Measurements from ENCODE around the gene SOX18.
"Not testable (repeated sequence)": the region's sequence is repeated elsewhere in the genome, so short reads cannot be mapped to it uniquely, and the experiment has no call there.

The SOX18 gene

GRCh38 chr20:64049060-64049877 is at the start of gene SOX18:
Gene SOX18 (minus strand): TSS chr20:64049639. CDS start chr20:64049516, 123 bp downstream.
- H3K27ac ChIP-seq, result no peak within 1 kb of the TSS
- DNase-seq (ENCODE audit: low read depth, low spot score), result no peak

DNA sequence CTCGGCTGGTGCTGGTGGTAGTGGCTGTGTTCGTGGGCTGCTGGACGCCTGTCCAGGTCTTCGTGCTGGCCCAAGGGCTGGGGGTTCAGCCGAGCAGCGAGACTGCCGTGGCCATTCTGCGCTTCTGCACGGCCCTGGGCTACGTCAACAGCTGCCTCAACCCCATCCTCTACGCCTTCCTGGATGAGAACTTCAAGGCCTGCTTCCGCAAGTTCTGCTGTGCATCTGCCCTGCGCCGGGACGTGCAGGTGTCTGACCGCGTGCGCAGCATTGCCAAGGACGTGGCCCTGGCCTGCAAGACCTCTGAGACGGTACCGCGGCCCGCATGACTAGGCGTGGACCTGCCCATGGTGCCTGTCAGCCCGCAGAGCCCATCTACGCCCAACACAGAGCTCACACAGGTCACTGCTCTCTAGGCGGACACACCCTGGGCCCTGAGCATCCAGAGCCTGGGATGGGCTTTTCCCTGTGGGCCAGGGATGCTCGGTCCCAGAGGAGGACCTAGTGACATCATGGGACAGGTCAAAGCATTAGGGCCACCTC is 49.1 kb upstream of the SOX18 start:
- no peak overlapping the region for H3K27ac ChIP-seq
- DNase-seq (ENCODE audit: low read depth, low spot score), result no peak

GRCh38 chr20:64096535-64096934 is 47.1 kb upstream of the SOX18 start:
- DNase-seq (ENCODE audit: low read depth, low spot score), result no peak
- no peak overlapping the region for H3K27ac ChIP-seq

DNA sequence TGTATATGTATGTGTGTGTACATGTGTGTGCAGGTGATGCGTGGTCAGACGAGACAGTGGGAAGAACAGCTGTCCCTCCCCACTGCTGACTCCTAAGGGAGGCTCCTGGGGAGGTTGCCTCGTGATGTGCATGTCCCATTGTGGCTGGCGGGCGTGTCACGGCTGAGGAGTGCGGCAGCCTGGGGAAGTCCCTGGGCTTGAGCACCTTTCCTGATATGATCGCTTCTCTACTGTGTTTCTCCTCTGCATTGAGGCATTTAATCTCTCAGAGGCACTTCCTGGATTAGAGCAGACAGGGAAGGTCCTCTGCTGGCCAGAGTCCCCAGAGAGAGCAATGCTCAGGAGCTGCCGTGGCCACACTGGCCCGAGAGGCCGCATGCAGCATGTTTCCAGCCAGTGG is 46.5 kb upstream of the SOX18 start:
- no peak overlapping the region for H3K27ac ChIP-seq
- no peak for DNase-seq (ENCODE audit: low read depth, low spot score)

- no peak overlapping the region for H3K27ac ChIP-seq
- DNase-seq (ENCODE audit: low read depth, low spot score), result no peak
These were observed 46.0 kb upstream of the SOX18 start for GRCh38 chr20:64095455-64095854.

- H3K27ac ChIP-seq, result no peak overlapping the region
- no peak for DNase-seq (ENCODE audit: low read depth, low spot score)
These were observed 43.6 kb upstream of the SOX18 start for GRCh38 chr20:64093013-64093503.

- no peak overlapping the region for H3K27ac ChIP-seq
- no peak for DNase-seq (ENCODE audit: low read depth, low spot score)
These were observed 43.0 kb upstream of the SOX18 start for GRCh38 chr20:64092258-64093012.

- no peak for DNase-seq (ENCODE audit: low read depth, low spot score)
- H3K27ac ChIP-seq, result no peak overlapping the region
These were observed 42.3 kb upstream of the SOX18 start for GRCh38 chr20:64091770-64092169.

DNA sequence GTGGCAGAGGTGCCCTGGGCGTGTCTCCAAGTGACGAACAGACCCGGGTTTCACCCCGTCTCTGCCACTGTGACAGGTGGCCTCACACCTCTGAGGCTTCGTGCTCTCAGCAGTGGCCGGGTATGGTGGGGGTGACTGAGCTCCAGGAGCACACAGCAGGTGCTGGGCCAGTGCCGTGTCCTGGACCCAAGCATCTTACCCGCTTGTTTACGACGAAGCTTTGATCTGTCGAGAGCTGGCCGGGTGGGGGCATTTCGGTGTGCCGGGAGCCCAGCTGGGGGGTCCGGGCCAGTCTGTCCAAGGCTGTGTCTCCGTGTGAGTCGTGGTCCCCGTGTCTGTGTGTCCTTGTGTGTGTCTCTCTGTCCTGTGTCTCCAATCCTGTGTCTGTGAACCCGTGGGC is 41.9 kb upstream of the SOX18 start:
- DNase-seq (ENCODE audit: low read depth, low spot score), result no peak
- no peak overlapping the region for H3K27ac ChIP-seq

GRCh38 chr20:64090165-64090564 is 40.7 kb upstream of the SOX18 start:
- DNase-seq (ENCODE audit: low read depth, low spot score), result no peak
- H3K27ac ChIP-seq, result no peak overlapping the region

DNA sequence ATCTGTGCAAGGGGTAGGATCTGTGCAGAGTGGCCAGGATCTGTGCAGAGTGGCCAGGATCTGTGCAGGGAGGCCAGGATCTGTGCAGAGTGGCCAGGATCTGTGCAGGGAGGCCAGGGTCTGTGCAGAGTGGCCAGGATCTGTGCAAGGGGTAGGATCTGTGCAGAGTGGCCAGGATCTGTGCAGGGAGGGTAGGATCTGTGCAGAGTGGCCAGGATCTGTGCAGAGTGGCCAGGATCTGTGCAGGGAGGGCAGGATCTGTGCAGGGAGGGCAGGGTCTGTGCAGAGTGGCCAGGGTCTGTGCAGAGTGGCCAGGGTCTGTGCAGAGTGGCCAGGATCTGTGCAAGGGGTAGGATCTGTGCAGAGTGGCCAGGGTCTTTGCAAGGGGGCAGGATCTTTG is 39.1 kb upstream of the SOX18 start:
- not testable (repeated sequence) for DNase-seq (ENCODE audit: low read depth, low spot score); H3K27ac ChIP-seq

- not testable (repeated sequence) for H3K27ac ChIP-seq; DNase-seq (ENCODE audit: low read depth, low spot score)
These were observed 37.9 kb upstream of the SOX18 start for GRCh38 chr20:64087226-64087825.

- peak; percentile 24 for DNase-seq (ENCODE audit: low read depth, low spot score)
- H3K27ac ChIP-seq, result no peak overlapping the region
These were observed 37.4 kb upstream of the SOX18 start for GRCh38 chr20:64086801-64087200.

GRCh38 chr20:64084685-64085152 is 35.3 kb upstream of the SOX18 start:
- no peak for DNase-seq (ENCODE audit: low read depth, low spot score)
- no peak overlapping the region for H3K27ac ChIP-seq

DNA sequence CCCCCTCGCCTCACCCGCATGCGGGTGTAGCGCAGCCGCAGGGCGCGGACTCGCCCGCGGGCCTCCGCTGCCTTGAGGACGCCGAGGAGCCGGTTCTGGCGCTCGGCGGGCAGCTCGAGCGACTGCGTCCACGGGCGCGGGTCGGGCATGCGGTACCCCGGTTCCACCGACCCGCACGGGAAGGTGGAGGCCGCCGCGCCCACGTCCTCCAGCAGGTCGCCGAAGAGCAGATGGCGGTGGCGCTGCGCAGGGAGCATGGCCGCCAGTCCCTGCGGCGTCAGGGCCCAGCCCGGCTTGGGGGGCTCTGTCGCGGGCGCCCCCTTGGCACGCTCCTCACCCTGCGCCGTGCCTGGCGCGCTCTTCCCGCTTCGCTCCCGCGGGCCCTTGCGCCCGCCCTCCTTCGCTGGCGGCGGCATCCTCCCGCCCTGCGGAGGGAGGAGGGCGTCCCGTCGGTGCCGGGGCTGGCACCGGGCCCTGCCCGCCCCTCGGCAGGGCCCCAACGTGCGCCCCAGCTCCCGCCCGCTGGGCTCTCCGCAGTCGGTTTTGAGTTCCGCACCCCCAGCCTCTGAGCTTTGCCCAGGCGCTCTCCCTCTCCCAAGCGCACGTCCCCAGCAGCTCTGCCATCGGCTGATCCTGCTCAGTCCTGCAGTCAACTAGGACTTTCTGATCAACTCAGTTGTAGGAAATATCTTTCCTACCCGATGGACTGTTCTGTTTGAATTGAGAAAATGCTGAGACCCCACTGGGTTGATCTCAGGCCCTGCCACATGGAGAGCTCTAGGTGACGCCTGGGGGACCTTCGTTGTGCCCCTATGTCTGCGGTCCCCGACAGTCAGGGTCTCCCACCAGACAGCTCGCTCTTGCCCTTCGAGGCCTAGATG is 34.6 kb upstream of the SOX18 start, which contains the start of gene LKAAEAR1:
Gene LKAAEAR1, minus strand, starts transcription at position 595 of the 881 bp plus-strand sequence. Its CDS starts 179 bp downstream, at position 416.
- no peak within 1 kb of the TSS for H3K27ac ChIP-seq
- no peak for DNase-seq (ENCODE audit: low read depth, low spot score)

GRCh38 chr20:64083378-64083803 is 34.0 kb upstream of the SOX18 start:
- peak; percentile 22 for DNase-seq (ENCODE audit: low read depth, low spot score)
- no peak overlapping the region for H3K27ac ChIP-seq

DNA sequence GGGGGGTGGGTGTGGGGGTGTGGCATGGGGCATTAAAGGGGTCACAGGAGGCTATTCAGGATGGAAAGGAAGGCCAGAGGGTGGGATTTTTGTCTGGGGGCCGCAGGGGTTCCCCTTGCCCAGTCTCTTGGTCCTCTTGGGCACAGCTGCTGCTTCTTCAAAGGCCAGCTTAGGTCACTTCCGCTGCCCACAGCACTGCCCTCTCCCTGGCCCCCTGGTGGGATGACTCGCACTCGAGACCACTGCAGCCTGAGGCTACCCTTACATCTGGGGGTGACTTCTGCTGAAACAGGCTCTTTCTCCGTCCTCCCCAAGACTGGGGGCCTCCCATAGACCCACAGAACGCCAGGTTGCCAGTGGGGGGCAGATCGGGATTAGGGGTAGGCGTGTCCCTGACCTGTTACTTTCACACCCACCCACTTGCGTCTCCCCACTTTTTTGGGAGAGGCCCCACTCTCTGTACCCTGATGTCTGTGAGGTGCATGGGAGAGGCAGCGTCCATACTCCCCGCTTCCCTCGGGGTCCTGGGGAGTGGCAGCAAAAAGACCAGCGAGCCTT is 33.5 kb upstream of the SOX18 start:
- no peak for DNase-seq (ENCODE audit: low read depth, low spot score)
- no peak overlapping the region for H3K27ac ChIP-seq

GRCh38 chr20:64082126-64082731 is 32.8 kb upstream of the SOX18 start:
- no peak overlapping the region for H3K27ac ChIP-seq
- no peak for DNase-seq (ENCODE audit: low read depth, low spot score)

DNA sequence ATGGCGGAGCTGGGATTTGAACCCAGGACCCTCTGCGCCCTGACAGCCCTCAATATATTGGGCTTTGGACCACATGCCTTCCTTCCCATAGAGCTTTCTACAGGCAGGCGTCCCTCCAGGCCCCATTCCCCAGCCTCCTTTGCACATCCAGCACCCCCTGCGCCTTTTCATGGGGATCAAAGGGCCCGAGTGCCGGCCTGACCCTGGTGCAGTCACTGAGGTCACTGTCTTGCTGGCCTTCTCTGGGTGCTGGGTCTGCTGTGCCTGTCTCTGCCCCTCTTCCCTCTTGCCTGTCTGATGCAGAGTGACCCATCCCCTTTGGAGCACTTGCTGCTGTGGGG is 32.2 kb upstream of the SOX18 start:
- no peak overlapping the region for H3K27ac ChIP-seq
- no peak for DNase-seq (ENCODE audit: low read depth, low spot score)

Measured in epithelial cell of prostate (primary cell).